ENCODE measurements around the gene SFXN4.
A peak's percentile ranks its signal among the peaks of the same experiment; 100 is the strongest.
"Not testable (repeated sequence)": the region's sequence is repeated elsewhere in the genome, so short reads cannot be mapped to it uniquely, and the experiment has no call there.

Gene SFXN4

DNA sequence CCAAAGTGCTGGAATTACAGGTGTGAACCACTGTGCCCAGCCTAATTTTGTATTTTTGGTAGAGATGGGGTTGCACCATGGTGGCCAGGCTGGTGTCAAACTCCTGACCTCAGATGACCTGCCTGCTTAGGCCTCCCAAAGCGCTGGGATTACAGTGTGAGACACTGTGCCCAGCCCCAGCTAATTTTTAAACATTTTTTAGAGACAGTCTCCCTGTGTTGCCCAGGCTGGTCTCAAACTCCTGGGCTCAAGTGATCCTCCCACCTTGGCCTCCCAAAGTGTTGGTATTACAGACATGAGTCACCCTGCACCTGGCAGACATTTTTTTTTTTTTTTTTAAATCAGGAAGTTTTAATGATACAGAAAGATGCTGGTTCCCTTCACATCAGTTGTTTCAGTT lies 46.1 kb downstream of the SFXN4 start:
- Mint-ChIP-seq H3K36me3 (peaks cover 15% of the 10 kb centered on the region), H3K27me3 (no peaks in the 10 kb centered on the region), H3K4me3 (no peak overlapping the region), H3K4me1 (peaks cover 4% of the 10 kb centered on the region), H3K27ac (no peak overlapping the region), H3K9me3 (no peaks in the 10 kb centered on the region)
- no peak for ATAC-seq (ENCODE audit: low read depth)
- DNase-seq (ENCODE audit: low spot score in 2 of 2), result no peak

GRCh38 chr10:119118231-119118630 lies 47.3 kb downstream of the SFXN4 start:
- Mint-ChIP-seq H3K36me3 (peaks cover 21% of the 10 kb centered on the region), H3K27ac (no peak overlapping the region), H3K4me1 (peaks cover 4% of the 10 kb centered on the region), H3K27me3 (no peaks in the 10 kb centered on the region), H3K9me3 (no peaks in the 10 kb centered on the region), H3K4me3 (no peak overlapping the region)
- ATAC-seq (ENCODE audit: low read depth), result no peak
- DNase-seq (ENCODE audit: low spot score in 2 of 2), result no peak

- peaks cover 4% of the 10 kb centered on the region for H3K4me1 Mint-ChIP-seq
- H3K36me3 Mint-ChIP-seq, result peaks cover 23% of the 10 kb centered on the region
- no peaks in the 10 kb centered on the region for H3K9me3 Mint-ChIP-seq
- DNase-seq (ENCODE audit: low spot score in 2 of 2), result no peak
- no peak overlapping the region for H3K27ac Mint-ChIP-seq
- no peak overlapping the region for H3K4me3 Mint-ChIP-seq
- no peak for ATAC-seq (ENCODE audit: low read depth)
- no peaks in the 10 kb centered on the region for H3K27me3 Mint-ChIP-seq
Measured at GRCh38 chr10:119116326-119116951, 49.1 kb downstream of the SFXN4 start.

DNA sequence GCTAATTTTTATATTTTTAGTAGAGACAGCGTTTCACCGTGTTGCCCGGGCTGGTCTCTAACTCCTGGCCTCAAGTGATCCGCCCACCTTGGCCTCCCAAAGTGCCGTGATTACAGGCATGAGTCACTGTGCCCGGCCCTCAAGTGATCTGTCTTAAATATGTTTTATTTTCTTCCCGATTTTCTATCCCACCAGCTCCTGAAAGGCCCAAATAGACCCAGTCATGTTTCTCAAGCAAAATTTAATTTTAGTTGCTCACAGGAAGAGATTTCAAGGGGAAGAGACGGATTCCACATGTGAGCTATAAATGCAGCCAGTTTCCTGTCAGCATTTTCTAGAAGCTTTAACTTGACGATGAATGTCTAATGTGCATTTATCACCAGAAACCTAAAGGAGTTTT lies 49.6 kb downstream of the SFXN4 start:
- DNase-seq (ENCODE audit: low spot score in 2 of 2) (no peak), ATAC-seq (ENCODE audit: low read depth) (no peak)
- Mint-ChIP-seq H3K27ac (no peak overlapping the region), H3K36me3 (peaks cover 23% of the 10 kb centered on the region), H3K9me3 (no peaks in the 10 kb centered on the region), H3K27me3 (no peaks in the 10 kb centered on the region), H3K4me1 (peaks cover 4% of the 10 kb centered on the region), H3K4me3 (no peak overlapping the region)

DNA sequence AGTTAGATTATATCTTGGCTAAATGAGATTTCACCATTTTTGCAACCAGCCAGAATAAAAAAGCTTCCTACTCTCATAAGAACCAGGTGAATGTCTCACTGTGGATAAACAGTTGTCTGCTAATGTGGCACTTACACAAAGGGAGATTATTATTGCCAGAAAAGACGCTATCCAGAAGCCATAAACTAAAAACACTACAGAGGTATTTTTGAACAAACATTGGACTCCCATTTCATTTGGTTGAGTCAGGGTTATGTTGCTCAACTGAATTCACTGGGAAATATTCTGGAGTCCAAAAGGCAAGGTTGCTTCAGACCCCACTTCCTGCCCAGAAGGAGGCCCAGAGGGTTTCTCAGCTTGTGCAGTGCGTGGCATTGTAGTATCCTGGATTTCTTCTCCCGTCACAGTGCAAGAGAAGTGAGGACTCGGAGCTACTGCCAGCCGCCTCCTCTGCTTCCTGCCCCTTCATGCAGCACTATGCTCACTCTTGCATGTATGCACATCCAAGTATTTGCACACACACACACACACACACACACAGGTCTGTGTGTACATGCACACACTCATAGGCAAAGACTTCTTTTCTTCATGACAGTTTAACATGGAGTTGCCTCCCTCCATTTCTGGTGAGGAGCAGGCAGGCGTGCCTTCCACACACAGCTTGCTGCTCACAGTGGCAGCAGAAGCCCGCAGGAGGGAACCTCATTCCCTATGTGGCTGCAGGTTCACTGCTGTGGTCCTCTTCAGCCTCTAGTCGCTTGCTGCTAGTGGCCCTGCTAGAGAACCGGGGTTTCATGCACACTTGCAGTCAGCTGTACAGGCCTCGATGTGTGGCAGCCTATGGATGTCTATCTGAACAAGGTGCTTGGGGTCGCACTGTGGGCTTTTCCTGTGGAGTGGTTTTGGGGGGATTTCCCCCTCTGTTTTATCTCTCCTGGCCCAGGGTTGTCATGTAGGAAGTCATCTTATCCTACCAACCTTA lies 51.5 kb downstream of the SFXN4 start:
- H3K9me3 Mint-ChIP-seq, result no peaks in the 10 kb centered on the region
- H3K36me3 Mint-ChIP-seq, result peaks cover 23% of the 10 kb centered on the region
- H3K4me1 Mint-ChIP-seq, result no peaks in the 10 kb centered on the region
- H3K4me3 Mint-ChIP-seq, result no peak overlapping the region
- DNase-seq (ENCODE audit: low spot score in 2 of 2) (no peak), ATAC-seq (ENCODE audit: low read depth) (no peak)
- no peak overlapping the region for H3K27ac Mint-ChIP-seq
- H3K27me3 Mint-ChIP-seq, result no peaks in the 10 kb centered on the region

GRCh38 chr10:119112056-119112455 lies 53.5 kb downstream of the SFXN4 start:
- Mint-ChIP-seq H3K36me3 (peaks cover 18% of the 10 kb centered on the region), H3K4me1 (no peaks in the 10 kb centered on the region), H3K9me3 (no peaks in the 10 kb centered on the region), H3K27me3 (no peaks in the 10 kb centered on the region), H3K4me3 (no peak overlapping the region), H3K27ac (no peak overlapping the region)
- ATAC-seq (ENCODE audit: low read depth), result no peak
- no peak for DNase-seq (ENCODE audit: low spot score in 2 of 2)

DNA sequence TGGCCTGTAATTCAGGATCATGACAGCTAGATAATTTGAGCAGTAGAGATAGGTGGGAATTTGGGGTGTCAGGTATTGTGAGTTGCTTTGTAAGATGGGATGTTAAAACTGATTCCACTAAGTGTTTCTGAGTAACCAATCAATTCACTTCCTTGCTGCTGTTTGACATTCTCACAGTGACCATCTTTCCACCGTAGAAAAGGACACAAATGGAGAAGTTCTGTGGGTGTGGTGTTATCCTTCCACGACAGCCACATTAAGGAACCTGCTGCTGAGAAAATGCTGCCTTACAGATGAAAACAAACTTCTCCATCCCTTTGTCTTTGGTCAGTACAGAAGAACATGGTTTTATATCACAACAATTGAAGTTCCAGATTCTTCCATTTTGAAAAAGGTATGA lies 57.7 kb downstream of the SFXN4 start:
- H3K4me3 Mint-ChIP-seq; ATAC-seq (ENCODE audit: low read depth); H3K4me1 Mint-ChIP-seq; DNase-seq (ENCODE audit: low spot score in 2 of 2); H3K27ac Mint-ChIP-seq; H3K36me3 Mint-ChIP-seq; H3K9me3 Mint-ChIP-seq; H3K27me3 Mint-ChIP-seq: not testable (repeated sequence)

DNA sequence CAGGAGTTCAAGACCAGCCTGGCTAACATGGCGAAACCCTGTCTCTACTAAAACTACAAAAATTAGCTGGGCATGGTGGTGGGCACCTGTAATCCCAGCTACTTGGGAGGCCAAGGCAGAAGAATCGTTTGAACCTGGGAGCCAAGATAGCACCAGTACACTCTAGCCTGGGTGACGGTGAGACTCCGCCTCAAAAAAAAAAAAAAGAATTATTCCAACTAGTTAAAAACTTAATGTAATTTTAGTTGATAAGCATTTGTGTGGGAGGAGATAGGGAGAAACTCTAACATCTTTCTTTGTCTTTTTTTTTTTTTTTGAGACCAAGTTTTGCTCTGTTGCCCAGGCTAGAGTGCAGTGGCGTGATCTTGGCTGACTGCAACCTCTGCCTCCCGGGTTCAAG lies 58.4 kb downstream of the SFXN4 start:
- H3K27me3 Mint-ChIP-seq; ATAC-seq (ENCODE audit: low read depth); H3K4me3 Mint-ChIP-seq; H3K36me3 Mint-ChIP-seq; H3K27ac Mint-ChIP-seq; H3K4me1 Mint-ChIP-seq; DNase-seq (ENCODE audit: low spot score in 2 of 2); H3K9me3 Mint-ChIP-seq: not testable (repeated sequence)

DNA sequence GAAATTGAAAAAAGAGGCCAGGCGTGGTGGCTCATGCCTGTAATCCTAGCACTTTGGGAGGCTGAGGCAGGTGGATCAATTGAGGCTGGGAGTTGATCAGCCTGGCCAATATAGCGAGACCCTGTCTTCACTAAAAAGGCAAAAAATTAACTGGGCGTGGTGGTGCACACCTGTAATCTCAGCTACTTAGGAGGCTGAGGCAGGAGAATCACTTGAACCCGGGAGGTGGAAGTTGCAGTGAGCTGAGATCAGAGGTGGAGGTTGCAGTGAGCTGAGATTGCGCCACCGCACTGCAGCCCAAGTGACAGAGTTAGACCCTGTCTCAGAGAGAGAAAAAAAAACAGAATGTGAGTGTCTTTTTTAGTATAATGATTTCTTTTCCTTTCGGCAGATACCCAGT lies 59.6 kb downstream of the SFXN4 start:
- ATAC-seq (ENCODE audit: low read depth); H3K9me3 Mint-ChIP-seq; DNase-seq (ENCODE audit: low spot score in 2 of 2); H3K4me3 Mint-ChIP-seq; H3K27me3 Mint-ChIP-seq; H3K36me3 Mint-ChIP-seq; H3K27ac Mint-ChIP-seq: not testable (repeated sequence)
- peaks cover 14% of the 10 kb centered on the region for H3K4me1 Mint-ChIP-seq

DNA sequence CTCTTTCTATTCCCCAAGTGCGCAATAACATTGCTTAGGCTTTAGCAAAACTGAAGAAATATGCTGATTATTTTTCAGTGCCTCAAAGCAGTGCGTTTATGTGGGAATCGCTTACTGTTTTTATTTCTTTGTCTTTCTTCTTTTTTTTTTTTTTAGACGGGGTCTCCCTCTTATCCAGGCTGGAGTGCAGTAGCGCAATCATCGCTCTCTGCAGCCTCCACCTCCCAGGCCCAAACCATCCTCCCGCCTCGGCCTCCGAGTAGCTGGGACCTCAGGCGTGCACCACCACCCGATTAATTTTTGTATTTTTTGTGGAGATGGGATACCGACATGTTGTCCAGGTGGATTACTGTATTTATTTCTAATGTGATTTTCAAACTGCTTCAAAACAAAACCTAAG lies 60.4 kb downstream of the SFXN4 start:
- H3K27ac Mint-ChIP-seq, result no peak overlapping the region
- H3K4me1 Mint-ChIP-seq, result peaks cover 14% of the 10 kb centered on the region
- no peak for ATAC-seq (ENCODE audit: low read depth)

DNA sequence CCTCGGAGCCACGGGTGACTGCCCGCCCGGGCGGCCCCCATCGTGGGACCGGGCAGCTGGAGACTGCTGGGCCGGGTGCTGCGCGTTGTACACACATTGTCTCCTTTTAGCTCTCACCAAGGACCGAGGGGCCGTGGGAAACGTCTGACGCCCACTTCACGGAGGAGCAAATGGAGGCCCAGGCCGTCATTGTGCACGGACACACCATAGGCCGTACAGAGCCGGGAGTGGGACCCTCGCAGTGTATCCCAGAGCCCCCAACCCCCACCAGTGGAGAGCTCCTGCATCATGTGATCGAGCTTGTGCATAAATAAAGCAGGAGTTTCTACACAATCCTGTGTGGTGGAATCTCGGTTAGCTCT lies 60.9 kb downstream of the SFXN4 start:
- no peaks in the 10 kb centered on the region for H3K9me3 Mint-ChIP-seq
- H3K36me3 Mint-ChIP-seq, result peaks cover 2% of the 10 kb centered on the region
- ATAC-seq (ENCODE audit: low read depth) (no peak), DNase-seq (ENCODE audit: low spot score in 2 of 2) (peak in 1 of 2 donors; percentile 20)
- peaks cover 14% of the 10 kb centered on the region for H3K4me1 Mint-ChIP-seq
- no peaks in the 10 kb centered on the region for H3K27me3 Mint-ChIP-seq
- H3K27ac Mint-ChIP-seq, result no peak overlapping the region
- peak overlapping the region; percentile 79 for H3K4me3 Mint-ChIP-seq

More for the DNA sequence above, 60.4 kb downstream of the SFXN4 start:
- no peaks in the 10 kb centered on the region for H3K27me3 Mint-ChIP-seq
- H3K9me3 Mint-ChIP-seq, result no peaks in the 10 kb centered on the region
- H3K36me3 Mint-ChIP-seq, result peaks cover 2% of the 10 kb centered on the region
- no peak for DNase-seq (ENCODE audit: low spot score in 2 of 2)
- peak overlapping the region; percentile 79 for H3K4me3 Mint-ChIP-seq

- peak within 1 kb of the TSS; percentile 88 for H3K4me3 Mint-ChIP-seq
- peak; percentile 85 for ATAC-seq (ENCODE audit: low read depth)
- peak within 1 kb of the TSS; percentile 88 for H3K27ac Mint-ChIP-seq
- no peaks in the 10 kb centered on the region for H3K9me3 Mint-ChIP-seq
- H3K36me3 Mint-ChIP-seq, result peaks cover 2% of the 10 kb centered on the region
- peaks cover 14% of the 10 kb centered on the region for H3K4me1 Mint-ChIP-seq
- H3K27me3 Mint-ChIP-seq, result no peaks in the 10 kb centered on the region
- DNase-seq (ENCODE audit: low spot score in 2 of 2), result peak; percentile 65 to 70
Measured at GRCh38 chr10:119103903-119104653, 61.4 kb downstream of the SFXN4 start, which contains the start of gene DENND10. Gene DENND10 (plus strand): TSS chr10:119104113. CDS start chr10:119104143, 30 bp downstream.

- Mint-ChIP-seq H3K27ac (peak overlapping the region; percentile 84), H3K4me3 (peak overlapping the region; percentile 88), H3K27me3 (no peaks in the 10 kb centered on the region), H3K9me3 (no peaks in the 10 kb centered on the region), H3K4me1 (peaks cover 14% of the 10 kb centered on the region), H3K36me3 (peaks cover under 1% of the 10 kb centered on the region)
- peak in 1 of 2 donors; percentile 18 for DNase-seq (ENCODE audit: low spot score in 2 of 2)
- no peak for ATAC-seq (ENCODE audit: low read depth)
Measured at GRCh38 chr10:119103241-119103902, 62.1 kb downstream of the SFXN4 start.
